A673 (cell line): ENCODE measurements around the gene TCL1B.

ENCODE experiments used
- EZH2 ChIP-seq: fragments of 200-600 bp; sonication (generic); IDR thresholded peaks from 2 replicates; pipeline ENCODE4 v1.6.1; 2017; ENCODE audit warnings: borderline replicate concordance, low read depth, mild to moderate bottlenecking, mixed read lengths, antibody characterized with exemption, low read length; ENCODE audit not compliant: poor library complexity, severe bottlenecking
- TF ChIP-seq, protein P1 (sequence below): fragments of 300-800, 200-600 bp; sonication (generic); conservative IDR thresholded peaks from 2 replicates; pipeline ENCODE4 v1.5.1; 2017; ENCODE audit warnings: low read depth, mild to moderate bottlenecking, antibody characterized with exemption, low read length, moderate library complexity, mixed read lengths

DNA sequence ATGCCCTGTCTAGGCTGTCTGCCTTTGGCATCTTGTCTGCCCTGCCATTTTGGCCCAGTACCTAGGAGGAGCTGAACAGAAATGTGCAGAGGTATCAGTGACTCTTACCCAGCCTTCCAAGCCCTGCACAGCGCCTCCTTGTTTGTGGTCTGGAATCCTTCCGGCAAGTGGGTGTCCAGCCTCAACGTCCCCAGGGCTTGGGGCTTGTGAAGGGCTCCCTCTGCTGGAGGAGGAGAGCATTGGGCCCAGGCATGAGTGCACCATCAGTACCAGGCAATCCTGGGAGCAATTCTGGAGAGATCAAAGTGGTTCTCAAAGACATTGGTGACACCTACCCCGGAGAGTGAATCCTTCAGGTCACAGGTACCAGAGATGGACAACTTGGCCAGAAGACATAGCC lies 2.4 kb upstream of the TCL1B start:
- TF ChIP-seq, protein P1, sequence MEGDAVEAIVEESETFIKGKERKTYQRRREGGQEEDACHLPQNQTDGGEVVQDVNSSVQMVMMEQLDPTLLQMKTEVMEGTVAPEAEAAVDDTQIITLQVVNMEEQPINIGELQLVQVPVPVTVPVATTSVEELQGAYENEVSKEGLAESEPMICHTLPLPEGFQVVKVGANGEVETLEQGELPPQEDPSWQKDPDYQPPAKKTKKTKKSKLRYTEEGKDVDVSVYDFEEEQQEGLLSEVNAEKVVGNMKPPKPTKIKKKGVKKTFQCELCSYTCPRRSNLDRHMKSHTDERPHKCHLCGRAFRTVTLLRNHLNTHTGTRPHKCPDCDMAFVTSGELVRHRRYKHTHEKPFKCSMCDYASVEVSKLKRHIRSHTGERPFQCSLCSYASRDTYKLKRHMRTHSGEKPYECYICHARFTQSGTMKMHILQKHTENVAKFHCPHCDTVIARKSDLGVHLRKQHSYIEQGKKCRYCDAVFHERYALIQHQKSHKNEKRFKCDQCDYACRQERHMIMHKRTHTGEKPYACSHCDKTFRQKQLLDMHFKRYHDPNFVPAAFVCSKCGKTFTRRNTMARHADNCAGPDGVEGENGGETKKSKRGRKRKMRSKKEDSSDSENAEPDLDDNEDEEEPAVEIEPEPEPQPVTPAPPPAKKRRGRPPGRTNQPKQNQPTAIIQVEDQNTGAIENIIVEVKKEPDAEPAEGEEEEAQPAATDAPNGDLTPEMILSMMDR = peak; percentile 90
- no peak for TF ChIP-seq EZH2
